ENCODE measurements around the gene CLEC4M.

Gene CLEC4M

GRCh38 chr19:7799640-7800355 is 36.8 kb downstream of the CLEC4M start:
- Histone ChIP-seq H4K20me1 (ENCODE audit: insufficient read depth, low read length) (no peaks in the 10 kb centered on the region), H3K9me3 (ENCODE audit: low read length) (no peaks in the 10 kb centered on the region), H2AFZ (ENCODE audit: low read length) (no peak overlapping the region), H3K27me3 (ENCODE audit: insufficient read depth, low read length) (no peaks in the 10 kb centered on the region; the same call in 1 of the 2 replicates), H3K36me3 (ENCODE audit: insufficient read depth, low read length) (no peaks in the 10 kb centered on the region), H3K4me1 (ENCODE audit: insufficient read depth, low read length, severe bottlenecking) (no peaks in the 10 kb centered on the region), H3K27ac (ENCODE audit: low read depth, low read length, poor library complexity, severe bottlenecking) (no peak overlapping the region), H3K4me2 (ENCODE audit: low read length) (no peak overlapping the region), H3K9ac (ENCODE audit: low read length) (no peak overlapping the region), H3K4me3 (ENCODE audit: low read depth, low read length, poor library complexity, severe bottlenecking) (no peak overlapping the region), H3K79me2 (ENCODE audit: insufficient read depth, low read length) (no peaks in the 10 kb centered on the region), H3F3A (ENCODE audit: insufficient read depth, low read length) (no peaks in the 10 kb centered on the region), H3K9me2 (ENCODE audit: low read depth, low read length) (no peaks in the 10 kb centered on the region)
- no peak for TF ChIP-seq EZH2 (IDR thresholded peaks at IDR 0.05; ENCODE audit: borderline replicate concordance, low read length)
- TF ChIP-seq CTCF (IDR thresholded peaks at IDR 0.05; ENCODE audit: low read length): peak; percentile 66

GRCh38 chr19:7801020-7801570 is 38.1 kb downstream of the CLEC4M start:
- Histone ChIP-seq H3K9me3 (ENCODE audit: low read length) (no peaks in the 10 kb centered on the region), H2AFZ (ENCODE audit: low read length) (no peak overlapping the region), H3K4me1 (ENCODE audit: insufficient read depth, low read length, severe bottlenecking) (no peaks in the 10 kb centered on the region), H3K27me3 (ENCODE audit: insufficient read depth, low read length) (no peaks in the 10 kb centered on the region; the same call in 1 of the 2 replicates), H3K4me3 (ENCODE audit: low read depth, low read length, poor library complexity, severe bottlenecking) (no peak overlapping the region), H3F3A (ENCODE audit: insufficient read depth, low read length) (no peaks in the 10 kb centered on the region), H3K9ac (ENCODE audit: low read length) (no peak overlapping the region), H3K36me3 (ENCODE audit: insufficient read depth, low read length) (no peaks in the 10 kb centered on the region), H3K27ac (ENCODE audit: low read depth, low read length, poor library complexity, severe bottlenecking) (no peak overlapping the region), H3K79me2 (ENCODE audit: insufficient read depth, low read length) (no peaks in the 10 kb centered on the region), H4K20me1 (ENCODE audit: insufficient read depth, low read length) (no peaks in the 10 kb centered on the region), H3K9me2 (ENCODE audit: low read depth, low read length) (no peaks in the 10 kb centered on the region), H3K4me2 (ENCODE audit: low read length) (no peak overlapping the region)
- TF ChIP-seq EZH2 (IDR thresholded peaks at IDR 0.05; ENCODE audit: borderline replicate concordance, low read length): no peak
- TF ChIP-seq CTCF (IDR thresholded peaks at IDR 0.05; ENCODE audit: low read length): no peak

GRCh38 chr19:7806234-7806633 is 43.2 kb downstream of the CLEC4M start:
- no peaks in the 10 kb centered on the region for H4K20me1 ChIP-seq (ENCODE audit: insufficient read depth, low read length)
- H3K27ac ChIP-seq (ENCODE audit: low read depth, low read length, poor library complexity, severe bottlenecking): no peak overlapping the region
- H3K79me2 ChIP-seq (ENCODE audit: insufficient read depth, low read length): no peaks in the 10 kb centered on the region
- no peaks in the 10 kb centered on the region for H3K4me1 ChIP-seq (ENCODE audit: insufficient read depth, low read length, severe bottlenecking)
- no peaks in the 10 kb centered on the region for H3F3A ChIP-seq (ENCODE audit: insufficient read depth, low read length)
- no peaks in the 10 kb centered on the region for H3K36me3 ChIP-seq (ENCODE audit: insufficient read depth, low read length)
- H3K4me2 ChIP-seq (ENCODE audit: low read length): no peak overlapping the region
- no peak overlapping the region for H3K9ac ChIP-seq (ENCODE audit: low read length)
- H2AFZ ChIP-seq (ENCODE audit: low read length): no peak overlapping the region
- no peaks in the 10 kb centered on the region for H3K9me3 ChIP-seq (ENCODE audit: low read length)
- H3K9me2 ChIP-seq (ENCODE audit: low read depth, low read length): no peaks in the 10 kb centered on the region
- TF ChIP-seq CTCF (IDR thresholded peaks at IDR 0.05; ENCODE audit: low read length): no peak
- no peak for TF ChIP-seq EZH2 (IDR thresholded peaks at IDR 0.05; ENCODE audit: borderline replicate concordance, low read length)
- H3K27me3 ChIP-seq (ENCODE audit: insufficient read depth, low read length): no peaks in the 10 kb centered on the region
- H3K4me3 ChIP-seq (ENCODE audit: low read depth, low read length, poor library complexity, severe bottlenecking): no peak overlapping the region
